Smooth muscle cell (in vitro differentiated cells): ENCODE results near the gene GSG1. TPM values are rescaled to one million over a fixed set of nuclear protein-coding genes. Genes with fewer than 3 reads are reported as not detected.

Source experiments
- DNase-seq: peaks from one replicate; lab custom pipeline; 2025; ENCODE audit not compliant: unreplicated experiment; lab: John Stamatoyannopoulos, UW
- H2AFZ ChIP-seq: fragments of 200-600 bp; sonication (generic); 2 replicates; pipeline ENCODE4 v1.6.0; 2016; ENCODE audit warnings: antibody characterized with exemption, low read depth, mild to moderate bottlenecking
- H3F3A ChIP-seq: fragments of 200-600 bp; sonication (generic); 2 replicates; pipeline ENCODE4 v1.6.0; 2017; ENCODE audit warnings: antibody characterized with exemption, low read depth
- H3K27ac ChIP-seq: fragments of 200-600 bp; sonication (generic); 2 replicates; pipeline ENCODE4 v1.5.1; 2016; ENCODE audit warnings: low read depth, mild to moderate bottlenecking
- H3K27me3 ChIP-seq: fragments of 200-600 bp; sonication (generic); 2 replicates; pipeline ENCODE4 v1.6.1; 2016; ENCODE audit warnings: low read depth, mild to moderate bottlenecking
- H3K36me3 ChIP-seq: fragments of 200-600 bp; sonication (generic); 2 replicates; pipeline ENCODE4 v1.5.1; 2016; ENCODE audit warnings: low read depth
- H3K4me1 ChIP-seq: fragments of 200-600 bp; sonication (generic); 2 replicates; pipeline ENCODE4 v1.5.1; 2016; ENCODE audit warnings: low read depth
- H3K4me2 ChIP-seq: fragments of 200-600 bp; sonication (generic); 2 replicates; pipeline ENCODE4 v1.6.0; 2016; ENCODE audit warnings: mild to moderate bottlenecking
- H3K4me3 ChIP-seq: fragments of 200-600 bp; sonication (generic); 2 replicates; pipeline ENCODE4 v1.5.1; 2016; ENCODE audit warnings: mild to moderate bottlenecking
- H3K79me2 ChIP-seq: fragments of 200-600 bp; sonication (generic); 2 replicates; pipeline ENCODE4 v1.6.0; 2016; ENCODE audit warnings: low read depth, mild to moderate bottlenecking
- H3K9ac ChIP-seq: fragments of 200-600 bp; sonication (generic); 2 replicates; pipeline ENCODE4 v1.6.0; 2016; ENCODE audit warnings: low read depth
- H3K9me3 ChIP-seq: fragments of 200-600 bp; sonication (generic); replicated peaks from 2 replicates; pipeline ENCODE4 v1.5.1; 2016; ENCODE audit warnings: low read depth
- H4K20me1 ChIP-seq: fragments of 200-600 bp; sonication (generic); 2 replicates; pipeline ENCODE4 v1.6.0; 2016; ENCODE audit warnings: low read depth
- CTCF ChIP-seq: fragments of 200-600 bp; sonication (generic); IDR thresholded peaks from 2 replicates; pipeline ENCODE4 v1.5.1; 2017; ENCODE audit warnings: borderline replicate concordance, mild to moderate bottlenecking, antibody characterized with exemption; ENCODE audit not compliant: insufficient read depth, poor library complexity, severe bottlenecking
- WGBS: methylation state at CpG from one replicate; pipeline ENCODE4 v1.1.7; 2016; ENCODE audit warnings: low lambda C conversion rate; 5-methylcytosine and 5-hydroxymethylcytosine counted together
- polyA plus RNA-seq: library from polyadenylated mRNA; unstranded; fragments of >200 nt; fragmentation: Nextera tagmentation; extraction: Ambion mirVana; gene quantifications from 2 replicates; pipeline ENCODE4 v1.2.1, GENCODE V29; 2016
- total RNA-seq: library from RNA; depleted of rRNA; stranded (reverse); fragments of >200 nt; gene quantifications from 2 replicates; pipeline ENCODE4 v1.2.3, GENCODE V29; 2014

Gene GSG1
- total and polyA plus RNA-seq, 2 experiments from 2014 or later = not detected

GRCh38 chr12:13052421-13052820 lies 51.0 kb downstream of the GSG1 start:
- no peak overlapping the region for H2AFZ ChIP-seq
- H3K79me2 ChIP-seq = no peaks in the 10 kb centered on the region
- H3K27me3 ChIP-seq = no peaks in the 10 kb centered on the region
- DNase-seq = no peak
- no peak overlapping the region for H3K9ac ChIP-seq
- no peak overlapping the region for H3K4me3 ChIP-seq
- no peak overlapping the region for H3K4me2 ChIP-seq
- H4K20me1 ChIP-seq = no peaks in the 10 kb centered on the region
- no peaks in the 10 kb centered on the region for H3F3A ChIP-seq
- H3K9me3 ChIP-seq = no peaks in the 10 kb centered on the region
- no peak overlapping the region for H3K27ac ChIP-seq
- no peaks in the 10 kb centered on the region for H3K36me3 ChIP-seq
- H3K4me1 ChIP-seq = no peaks in the 10 kb centered on the region
- no peak for TF ChIP-seq CTCF
- 47% methylated on average over 2 of the region's 2 CpGs for WGBS

GRCh38 chr12:13049816-13050215 lies 53.7 kb downstream of the GSG1 start:
- TF ChIP-seq CTCF = no peak
- no peaks in the 10 kb centered on the region for H3K4me1 ChIP-seq

DNA sequence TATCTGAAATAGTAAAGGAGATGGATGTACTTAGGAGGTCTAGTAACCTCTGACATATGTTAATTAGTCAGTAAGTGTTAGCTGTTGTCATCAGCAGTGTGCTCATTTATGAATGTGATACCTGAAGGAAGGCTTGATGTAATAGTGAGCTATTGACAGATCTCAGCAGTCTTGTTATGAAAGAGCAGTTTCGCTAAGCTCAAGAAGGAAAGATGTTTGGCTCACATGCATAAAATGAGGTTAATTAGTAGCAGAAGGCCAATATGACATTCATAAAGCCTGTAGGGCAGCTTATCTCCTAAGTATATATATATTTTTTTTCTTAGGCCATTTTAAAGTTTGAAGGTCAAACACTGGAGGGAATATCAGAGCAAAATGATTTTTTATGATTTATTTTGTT lies 56.5 kb downstream of the GSG1 start:
- H3K36me3 ChIP-seq = no peaks in the 10 kb centered on the region
- no peaks in the 10 kb centered on the region for H3K4me1 ChIP-seq
- no peak overlapping the region for H3K4me2 ChIP-seq
- no peak for DNase-seq
- 100% methylated on average over 1 of the region's 1 CpG for WGBS
- no peaks in the 10 kb centered on the region for H3K79me2 ChIP-seq
- H3K27ac ChIP-seq = no peak overlapping the region
- no peaks in the 10 kb centered on the region for H4K20me1 ChIP-seq
- no peaks in the 10 kb centered on the region for H3F3A ChIP-seq
- H2AFZ ChIP-seq = no peak overlapping the region
- H3K4me3 ChIP-seq = no peak overlapping the region
- H3K27me3 ChIP-seq = no peaks in the 10 kb centered on the region
- H3K9ac ChIP-seq = no peak overlapping the region
- no peaks in the 10 kb centered on the region for H3K9me3 ChIP-seq
- TF ChIP-seq CTCF = no peak

More at GRCh38 chr12:13049816-13050215, 53.7 kb downstream of the GSG1 start:
- Histone ChIP-seq H3K27ac (no peak overlapping the region), H3F3A (no peaks in the 10 kb centered on the region), H3K36me3 (no peaks in the 10 kb centered on the region), H3K4me3 (no peak overlapping the region), H4K20me1 (no peaks in the 10 kb centered on the region), H2AFZ (no peak overlapping the region), H3K4me2 (no peak overlapping the region), H3K79me2 (no peaks in the 10 kb centered on the region), H3K9me3 (no peaks in the 10 kb centered on the region), H3K27me3 (no peaks in the 10 kb centered on the region), H3K9ac (no peak overlapping the region)
- 58% methylated on average over 3 of the region's 3 CpGs for WGBS
- no peak for DNase-seq

- no peaks in the 10 kb centered on the region for H3K4me1 ChIP-seq
- no peaks in the 10 kb centered on the region for H3K9me3 ChIP-seq
- H3F3A ChIP-seq = no peaks in the 10 kb centered on the region
- no peak overlapping the region for H3K4me2 ChIP-seq
- DNase-seq = no peak
- H3K27ac ChIP-seq = no peak overlapping the region
- no peak overlapping the region for H3K4me3 ChIP-seq
- no peaks in the 10 kb centered on the region for H3K36me3 ChIP-seq
- no peak overlapping the region for H3K9ac ChIP-seq
- H2AFZ ChIP-seq = no peak overlapping the region
- no peak for TF ChIP-seq CTCF
- no peaks in the 10 kb centered on the region for H3K27me3 ChIP-seq
- H3K79me2 ChIP-seq = no peaks in the 10 kb centered on the region
- WGBS = 91% methylated on average over 8 of the region's 8 CpGs
- H4K20me1 ChIP-seq = no peaks in the 10 kb centered on the region
These were observed 57.7 kb downstream of the GSG1 start for GRCh38 chr12:13045816-13046215.
